Measurements from ENCODE around the gene DCTN1.

- TF ChIP-seq POLR2AphosphoS5 (IDR thresholded peaks at IDR 0.05; ENCODE audit: insufficient read depth, low read depth, low read length), result no peak
- TF ChIP-seq CTCF (IDR thresholded peaks at IDR 0.05; ENCODE audit: extremely low read depth in 1 of 2, insufficient read depth in 1 of 2, low read depth in 1 of 2, low read length in 2 of 2), result no peak
- TF ChIP-seq POLR2A (IDR thresholded peaks at IDR 0.05; ENCODE audit: low read depth, low read length), result no peak
- TF ChIP-seq EZH2 (IDR thresholded peaks at IDR 0.05; ENCODE audit: borderline replicate concordance, low read depth, low read length, severe bottlenecking), result no peak
- no peak for TF ChIP-seq MAX (IDR thresholded peaks at IDR 0.05; ENCODE audit: insufficient read depth, insufficient read length)
- TF ChIP-seq GATA2 (IDR thresholded peaks at IDR 0.05; ENCODE audit: insufficient read depth, insufficient read length, low read depth, low read length), result no peak
Measured at GRCh38 chr2:74314107-74314506, 66.0 kb downstream of the DCTN1 start.
